GM21447 (cell line): Measurements from ENCODE around the gene EMC6.

ENCODE experiments used
- ATAC-seq: cut with Tn5 transposase; IDR thresholded peaks from one replicate; pipeline ENCODE4 v1.9.1; 2021; ENCODE audit not compliant: unreplicated experiment

EMC6 gene

GRCh38 chr17:3655766-3656165 is 12.8 kb upstream of the EMC6 start:
- ATAC-seq = no peak

GRCh38 chr17:3656353-3656752 is 12.3 kb upstream of the EMC6 start:
- no peak for ATAC-seq

- ATAC-seq = no peak
Observed at GRCh38 chr17:3656755-3657587, 11.6 kb upstream of the EMC6 start.

- no peak for ATAC-seq
Observed at GRCh38 chr17:3657588-3657869, 11.1 kb upstream of the EMC6 start.

- ATAC-seq = no peak
Observed at GRCh38 chr17:3657874-3658783, 10.5 kb upstream of the EMC6 start.

GRCh38 chr17:3658784-3659449 is 9.7 kb upstream of the EMC6 start:
- no peak for ATAC-seq

- no peak for ATAC-seq
Observed at GRCh38 chr17:3659541-3660111, 9.0 kb upstream of the EMC6 start.

- ATAC-seq = no peak
Observed at GRCh38 chr17:3660311-3660891, 8.2 kb upstream of the EMC6 start.

- ATAC-seq = no peak
Observed at GRCh38 chr17:3663102-3664011, 5.3 kb upstream of the EMC6 start.

GRCh38 chr17:3665834-3666233 is 2.8 kb upstream of the EMC6 start:
- ATAC-seq = no peak

GRCh38 chr17:3666516-3666915 is 2.1 kb upstream of the EMC6 start:
- no peak for ATAC-seq

- peak; percentile 8 for ATAC-seq
Observed at GRCh38 chr17:3667366-3668278, 990 bp upstream of the EMC6 start.

GRCh38 chr17:3669085-3669347 is 404 bp downstream of the EMC6 start:
- peak; percentile 3 for ATAC-seq

GRCh38 chr17:3669548-3669947 is 936 bp downstream of the EMC6 start:
- ATAC-seq = no peak

- no peak for ATAC-seq
Observed at GRCh38 chr17:3672571-3672970, 4.0 kb downstream of the EMC6 start.

GRCh38 chr17:3675886-3676285 is 7.3 kb downstream of the EMC6 start:
- no peak for ATAC-seq

- ATAC-seq = no peak
Observed at GRCh38 chr17:3678095-3678820, 9.6 kb downstream of the EMC6 start.

- ATAC-seq = no peak
Observed at GRCh38 chr17:3678821-3679530, 10.4 kb downstream of the EMC6 start.
